Fibroblast of skin of left quadriceps (primary cell): ENCODE results near the gene PRSS2.

ENCODE experiments used
- DNase-seq, 2 experiments: peaks; one replicate each; pipeline ENCODE4 v3.0.0-alpha.2; 2013; ENCODE audit warnings: low read depth in 2 of 2

PRSS2 gene

DNA sequence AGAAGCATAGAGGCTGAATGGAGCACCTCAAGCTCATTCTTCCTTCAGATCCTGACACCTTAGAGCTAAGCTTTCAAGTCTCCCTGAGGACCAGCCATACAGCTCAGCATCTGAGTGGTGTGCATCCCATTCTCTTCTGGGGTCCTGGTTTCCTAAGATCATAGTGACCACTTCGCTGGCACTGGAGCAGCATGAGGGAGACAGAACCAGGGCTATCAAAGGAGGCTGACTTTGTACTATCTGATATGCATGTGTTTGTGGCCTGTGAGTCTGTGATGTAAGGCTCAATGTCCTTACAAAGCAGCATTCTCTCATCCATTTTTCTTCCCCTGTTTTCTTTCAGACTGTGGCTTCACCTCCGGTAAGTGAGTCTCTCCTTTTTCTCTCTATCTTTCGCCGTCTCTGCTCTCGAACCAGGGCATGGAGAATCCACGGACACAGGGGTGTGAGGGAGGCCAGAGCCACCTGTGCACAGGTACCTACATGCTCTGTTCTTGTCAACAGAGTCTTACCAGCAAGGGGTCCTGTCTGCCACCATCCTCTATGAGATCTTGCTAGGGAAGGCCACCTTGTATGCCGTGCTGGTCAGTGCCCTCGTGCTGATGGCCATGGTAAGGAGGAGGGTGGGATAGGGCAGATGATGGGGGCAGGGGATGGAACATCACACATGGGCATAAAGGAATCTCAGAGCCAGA lies 31.0 kb downstream of the PRSS2 start:
- no peak for DNase-seq

DNA sequence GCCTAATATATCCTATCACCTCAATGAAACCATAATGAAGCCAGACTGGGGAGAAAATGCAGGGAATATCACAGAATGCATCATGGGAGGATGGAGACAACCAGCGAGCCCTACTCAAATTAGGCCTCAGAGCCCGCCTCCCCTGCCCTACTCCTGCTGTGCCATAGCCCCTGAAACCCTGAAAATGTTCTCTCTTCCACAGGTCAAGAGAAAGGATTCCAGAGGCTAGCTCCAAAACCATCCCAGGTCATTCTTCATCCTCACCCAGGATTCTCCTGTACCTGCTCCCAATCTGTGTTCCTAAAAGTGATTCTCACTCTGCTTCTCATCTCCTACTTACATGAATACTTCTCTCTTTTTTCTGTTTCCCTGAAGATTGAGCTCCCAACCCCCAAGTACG lies 31.5 kb downstream of the PRSS2 start:
- DNase-seq = no peak

DNA sequence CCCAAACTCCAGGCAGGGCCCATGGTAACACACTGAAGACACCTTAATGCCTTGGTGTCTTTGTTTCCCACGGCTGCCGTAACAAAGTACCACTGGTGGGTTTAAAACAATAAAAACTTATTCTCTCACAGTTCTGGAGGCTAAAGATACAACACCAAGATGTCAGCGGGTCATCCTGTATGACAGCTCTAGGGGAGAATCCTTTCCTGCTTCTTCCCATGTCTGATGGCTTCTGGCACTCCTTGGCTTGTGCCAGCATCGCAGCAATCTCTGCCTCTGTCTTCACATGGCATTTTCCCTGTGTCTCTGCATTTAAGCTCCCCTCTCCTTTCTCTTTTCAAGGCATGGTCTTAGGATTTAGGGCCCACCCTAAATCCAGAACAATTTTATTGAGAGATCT lies 33.1 kb downstream of the PRSS2 start:
- DNase-seq = no peak

DNA sequence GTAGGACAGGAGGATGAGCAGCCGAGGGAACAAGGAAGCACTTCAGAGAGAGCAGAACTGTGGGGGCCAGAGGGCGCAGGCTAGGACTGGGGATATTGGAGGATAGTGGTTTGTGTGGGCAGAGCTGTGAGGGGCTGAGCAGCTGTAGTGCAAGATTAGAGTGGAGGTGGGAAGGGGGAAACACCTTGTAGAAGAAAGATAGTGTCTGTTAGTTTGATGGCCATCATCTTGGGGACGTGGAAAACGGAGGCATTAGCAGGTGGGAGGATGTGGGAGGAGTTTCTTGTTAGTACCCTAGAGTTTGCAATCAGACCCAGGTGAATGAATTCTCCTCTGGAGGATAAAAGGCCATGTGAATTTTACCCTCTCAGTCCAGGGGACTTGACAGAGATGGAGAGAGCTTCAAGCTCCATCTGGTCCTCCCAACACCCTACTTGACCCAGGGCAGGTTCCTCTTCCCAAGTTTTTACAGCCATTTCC lies 34.0 kb downstream of the PRSS2 start:
- no peak for DNase-seq

DNA sequence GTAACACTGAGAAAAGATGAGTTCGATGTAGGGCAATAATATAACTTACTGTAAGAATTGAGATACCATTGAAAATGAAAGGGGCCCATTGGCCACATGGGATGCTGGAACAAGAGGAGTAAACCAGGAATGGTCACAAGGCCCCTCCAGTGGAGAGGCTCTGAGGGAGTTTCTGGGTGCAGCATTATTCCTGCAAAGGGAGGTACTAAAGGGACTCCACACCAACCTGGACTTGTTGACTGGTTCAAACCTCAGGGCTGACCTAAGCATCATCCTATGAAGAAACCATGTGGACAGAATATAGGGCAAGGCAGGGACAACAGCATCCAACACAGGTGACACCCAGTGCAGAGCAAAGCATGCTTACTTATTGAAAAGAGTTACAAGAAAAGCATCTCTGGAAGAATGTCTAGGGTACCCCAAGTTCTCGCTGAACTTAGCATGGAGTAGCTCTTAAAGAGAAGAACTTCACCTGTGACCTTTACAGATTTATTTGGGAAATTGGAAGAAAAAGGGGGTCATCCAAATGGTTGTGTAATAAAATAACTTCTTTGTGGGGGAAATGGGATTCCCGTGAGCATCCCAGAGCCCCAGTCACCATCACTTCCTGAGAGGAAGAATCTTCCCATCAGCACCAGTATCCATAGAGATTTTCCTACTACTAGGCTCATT lies 34.7 kb downstream of the PRSS2 start:
- DNase-seq = no peak

DNA sequence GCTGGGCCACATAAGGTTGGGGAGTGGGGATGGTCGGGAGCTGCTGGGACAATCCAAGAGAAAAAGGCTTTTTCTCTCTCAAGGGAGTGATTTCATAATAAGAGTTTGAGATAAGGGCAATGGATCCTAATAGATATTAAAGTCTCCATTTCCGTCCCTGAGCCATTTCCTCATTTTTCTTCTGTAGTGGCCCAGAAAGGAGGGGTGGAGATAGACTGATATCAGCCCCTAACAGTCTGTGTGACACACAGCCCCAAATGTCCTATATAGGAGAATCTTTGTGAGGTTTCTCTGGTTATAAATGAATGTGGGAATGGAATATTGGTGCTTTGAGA lies 35.2 kb downstream of the PRSS2 start:
- no peak for DNase-seq

DNA sequence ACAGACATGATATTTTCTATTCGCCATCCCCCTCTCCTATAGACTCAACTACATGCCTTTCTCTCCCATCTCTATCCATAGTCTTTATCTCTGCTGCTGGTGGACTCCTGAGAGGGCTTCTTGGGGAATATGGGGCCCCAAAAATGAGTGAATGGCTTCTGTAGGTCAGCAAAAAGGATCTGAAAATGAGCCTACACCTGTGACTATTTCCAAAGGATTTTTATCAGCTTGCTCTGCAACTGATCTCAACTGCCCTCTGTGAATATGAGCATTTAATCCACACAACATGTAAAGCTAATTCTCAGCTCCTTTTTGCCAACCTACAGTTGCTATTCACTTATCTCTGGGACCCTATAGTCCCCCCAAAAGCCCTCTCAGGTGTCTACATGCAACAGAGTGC lies 36.2 kb downstream of the PRSS2 start:
- no peak for DNase-seq

DNA sequence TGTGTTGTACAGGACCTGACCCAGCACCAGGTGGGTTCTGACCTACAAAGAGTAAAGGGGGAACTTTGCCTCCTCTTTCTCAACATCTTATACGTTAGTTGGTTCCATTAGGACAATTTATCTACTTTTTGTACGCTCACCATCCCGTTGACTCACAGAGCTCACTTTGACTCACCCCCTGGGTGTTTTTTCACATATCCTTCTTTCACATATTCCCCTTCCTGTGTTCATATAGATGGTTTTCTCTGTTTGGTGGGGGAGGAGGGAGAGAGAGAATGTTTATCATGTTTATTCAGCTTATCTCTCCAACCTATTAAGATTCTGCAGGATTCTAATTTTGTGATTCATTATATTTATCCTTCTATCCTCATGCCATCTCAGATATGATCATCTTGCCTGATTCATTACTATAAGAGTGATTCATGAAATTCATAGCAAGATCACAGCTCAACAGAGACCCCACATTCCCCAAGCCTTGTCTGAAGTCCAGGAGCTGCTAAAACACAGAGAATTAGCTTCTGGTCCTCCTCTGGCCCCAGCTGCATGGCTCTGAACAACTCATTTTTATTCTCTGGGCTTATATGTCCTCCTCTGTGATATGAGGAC lies 37.2 kb downstream of the PRSS2 start:
- DNase-seq = no peak

DNA sequence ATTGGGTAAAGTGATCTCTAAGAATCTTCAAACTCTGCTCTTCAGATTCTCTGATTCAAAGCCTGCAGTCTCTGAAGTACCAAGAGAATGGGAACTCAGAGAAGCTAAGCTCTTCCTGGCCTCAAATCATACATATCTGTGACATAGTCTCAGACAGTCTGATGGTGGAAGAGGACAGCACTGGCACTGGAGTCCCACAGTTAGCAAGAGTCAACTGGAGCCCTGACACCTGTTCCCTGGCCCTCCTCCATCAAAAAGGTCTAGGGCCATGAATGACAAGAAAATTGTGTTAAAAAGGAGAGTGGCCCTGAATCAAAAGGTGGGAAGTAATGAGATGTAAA lies 37.7 kb downstream of the PRSS2 start:
- no peak for DNase-seq

DNA sequence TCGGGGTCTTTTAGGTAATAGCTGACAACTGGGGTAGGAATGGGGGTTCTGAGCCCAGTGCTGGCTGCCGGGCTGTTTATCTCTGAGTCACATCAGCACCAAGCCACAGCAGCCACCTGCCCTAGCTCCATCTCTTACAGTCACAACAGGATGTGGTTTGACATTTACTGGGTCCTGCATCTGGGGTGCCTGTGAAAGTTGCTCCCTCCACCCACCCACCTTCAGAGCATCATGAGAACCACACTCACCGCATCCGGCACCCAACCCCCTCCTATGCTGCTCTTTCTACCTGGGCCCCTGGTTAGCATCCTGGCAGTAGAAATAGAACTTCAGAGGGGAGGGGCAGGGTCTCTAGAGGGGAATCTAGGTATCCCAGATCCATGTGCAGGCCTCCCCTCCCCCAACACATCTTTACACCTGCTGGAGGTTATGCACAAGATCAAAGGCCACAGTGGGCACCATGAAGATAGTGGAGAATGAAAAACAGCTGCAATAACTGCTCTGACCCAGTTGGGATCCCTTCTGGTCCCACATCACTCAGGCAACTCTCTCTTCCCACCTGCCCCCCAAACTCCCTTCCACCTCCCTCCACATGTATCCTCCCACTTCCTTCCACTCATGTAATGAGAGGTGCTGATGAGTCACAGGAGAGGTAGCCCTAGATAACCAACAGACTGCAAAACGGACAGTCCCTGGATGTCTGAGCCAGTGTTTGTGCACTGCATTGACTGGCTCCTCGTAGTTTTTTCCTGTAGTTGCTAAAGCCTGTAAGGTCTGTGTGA lies 38.2 kb downstream of the PRSS2 start:
- DNase-seq = no peak

DNA sequence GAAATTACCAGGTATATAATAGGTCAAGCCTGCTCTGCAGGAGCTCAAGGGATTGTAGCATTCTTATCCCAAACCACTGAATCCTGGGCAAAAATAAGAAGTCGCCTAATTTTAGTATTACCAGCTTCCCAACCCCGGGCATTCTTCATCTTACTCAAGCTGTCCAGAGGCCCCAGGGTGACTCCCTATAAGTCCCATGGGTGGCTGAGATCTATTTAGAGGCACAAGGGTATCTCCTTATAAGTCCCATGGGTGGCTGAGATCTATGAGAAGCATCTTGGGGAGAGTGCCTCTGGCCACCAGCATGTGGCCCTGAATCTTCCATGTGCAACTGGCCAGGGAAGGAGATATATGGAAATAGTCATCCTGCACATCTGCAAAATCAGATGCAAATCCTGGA lies 38.9 kb downstream of the PRSS2 start:
- DNase-seq = no peak

DNA sequence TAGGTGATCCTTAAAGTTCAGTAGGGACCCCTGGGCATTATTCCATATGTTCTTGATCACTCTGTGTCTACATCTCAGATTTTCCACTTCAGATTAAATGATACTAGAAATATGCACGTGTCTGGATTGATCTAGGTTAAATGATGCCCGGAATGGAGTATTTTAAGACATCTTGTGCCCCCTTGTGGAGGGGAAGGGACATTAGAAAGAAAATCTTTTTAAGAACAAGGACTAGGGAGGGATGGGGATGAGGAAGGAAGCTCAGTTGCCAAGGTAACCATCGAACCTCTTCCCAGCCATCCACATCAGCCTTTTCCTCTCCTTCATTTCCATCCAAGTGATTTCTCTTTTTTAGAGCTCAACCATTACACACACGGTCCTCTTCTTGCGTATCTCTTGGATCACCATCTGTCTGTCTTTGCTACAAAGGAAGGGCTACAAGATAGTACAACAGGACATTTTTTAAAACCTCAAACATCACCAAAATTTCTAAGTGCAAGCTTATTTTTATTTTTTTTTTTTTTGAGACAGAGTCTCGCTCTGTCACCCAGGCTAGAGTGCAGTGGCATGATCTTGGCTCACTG lies 40.5 kb downstream of the PRSS2 start:
- DNase-seq = peak; percentile 20 to 22

DNA sequence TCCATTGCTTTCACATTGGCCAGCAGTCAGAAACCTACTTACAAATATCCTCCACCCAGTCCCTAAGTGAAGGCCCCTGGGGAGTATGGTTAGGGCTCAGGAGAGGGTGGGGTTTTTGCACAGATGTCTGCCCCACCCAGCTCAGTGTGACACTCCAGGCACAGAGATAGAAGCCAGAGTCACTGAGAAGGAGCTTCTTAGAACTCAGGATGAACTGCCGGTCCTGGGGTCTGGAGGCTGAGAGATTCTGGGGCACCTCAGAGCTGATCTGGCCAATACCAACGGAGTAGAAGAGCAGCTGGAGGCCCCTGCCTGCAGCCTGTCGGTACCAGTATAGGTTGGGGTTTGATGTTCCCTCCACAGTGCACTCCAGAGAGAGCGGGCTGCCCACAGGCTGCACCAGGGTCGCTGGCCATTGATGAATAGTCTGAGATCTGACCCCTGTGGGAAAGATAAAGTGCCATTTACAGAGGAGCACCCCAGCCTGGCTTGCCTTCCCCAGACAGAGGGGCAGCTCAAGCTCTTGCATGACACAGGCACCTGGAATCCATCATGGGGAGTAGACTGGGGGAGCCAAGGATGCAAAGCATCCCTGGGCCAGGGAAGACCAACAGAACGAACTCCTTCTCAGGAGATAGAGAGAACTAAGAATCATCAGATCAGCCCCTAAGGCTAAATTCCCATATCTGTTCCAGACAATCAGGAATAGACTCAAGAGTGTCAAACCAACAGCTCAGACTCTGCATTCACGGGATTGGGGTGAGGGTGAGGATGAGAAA lies 41.9 kb downstream of the PRSS2 start:
- DNase-seq = no peak

DNA sequence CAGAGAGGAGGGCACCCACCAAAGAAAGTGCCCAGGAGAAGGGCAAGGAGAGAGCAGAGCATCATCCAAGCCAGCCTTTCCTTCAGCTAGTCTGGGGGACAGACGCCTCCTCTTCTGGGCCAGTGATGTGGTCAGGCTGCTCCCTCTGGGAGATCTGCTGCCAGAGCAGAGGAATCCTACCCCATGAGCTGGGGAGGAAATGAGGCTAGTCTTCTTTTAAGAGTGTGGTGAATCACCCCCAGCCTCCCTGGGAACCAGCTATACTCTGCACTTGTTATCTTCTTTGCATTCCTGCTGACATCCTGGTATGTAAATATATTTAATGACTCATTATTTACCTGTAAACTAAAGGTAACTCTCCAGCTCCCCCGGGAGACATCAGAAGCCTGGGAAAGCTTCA lies 42.5 kb downstream of the PRSS2 start:
- peak; percentile 14 to 20 for DNase-seq

DNA sequence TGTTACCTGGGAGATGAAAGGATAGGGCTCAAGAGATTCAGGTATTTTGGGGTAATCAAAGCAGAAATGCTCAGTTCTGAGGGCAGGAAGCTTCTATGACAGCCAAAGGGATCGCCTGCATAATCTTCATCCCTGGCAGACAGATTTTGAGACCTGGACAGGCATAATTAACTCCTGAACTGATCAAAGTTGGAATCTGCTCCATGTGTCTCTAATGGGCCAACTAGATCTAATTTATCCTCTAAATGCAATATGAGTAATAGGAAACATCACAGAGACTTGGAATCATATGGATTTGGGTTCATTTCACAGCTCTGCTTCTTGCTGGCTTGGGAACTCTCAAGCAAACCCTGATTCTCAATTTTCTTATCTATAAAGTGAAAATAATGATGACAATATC lies 42.9 kb downstream of the PRSS2 start:
- no peak for DNase-seq

DNA sequence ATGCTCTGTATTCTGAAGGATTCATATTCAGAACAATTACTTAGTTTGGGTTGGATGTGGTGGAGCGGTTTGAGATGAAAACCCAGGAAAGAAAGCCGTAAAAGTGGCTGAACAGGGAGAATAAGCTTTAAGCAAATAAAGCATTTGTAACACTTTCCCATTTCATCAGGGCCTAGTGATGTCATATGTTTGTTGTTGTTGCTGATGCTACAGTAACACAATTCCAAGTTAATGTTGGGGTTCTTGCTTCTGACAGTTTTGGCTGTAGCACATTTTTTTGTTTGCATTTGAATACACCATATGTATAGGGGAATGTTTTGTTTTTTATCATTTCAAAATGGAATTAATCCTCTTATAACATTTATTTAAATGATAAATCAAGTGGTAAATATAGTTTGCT lies 43.7 kb downstream of the PRSS2 start:
- no peak for DNase-seq

DNA sequence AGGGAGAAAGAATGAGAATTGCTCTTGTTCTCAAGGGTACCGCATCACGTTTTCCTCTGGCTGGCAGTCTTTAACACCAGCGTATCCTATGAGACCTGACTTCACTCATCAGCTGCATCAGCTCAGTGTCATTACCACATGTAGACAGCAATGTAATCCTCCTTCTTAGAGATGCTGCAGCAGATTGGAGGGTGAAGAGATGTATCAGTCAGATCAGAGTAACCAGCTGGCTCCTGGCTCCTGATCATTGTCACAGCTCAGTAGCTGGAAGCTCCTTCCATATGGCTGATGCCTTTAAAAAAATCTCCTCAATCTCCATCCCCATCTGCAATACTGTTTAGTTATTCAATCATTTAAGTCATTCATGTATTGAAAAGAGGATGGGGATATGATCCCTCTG lies 44.4 kb downstream of the PRSS2 start:
- DNase-seq = no peak

DNA sequence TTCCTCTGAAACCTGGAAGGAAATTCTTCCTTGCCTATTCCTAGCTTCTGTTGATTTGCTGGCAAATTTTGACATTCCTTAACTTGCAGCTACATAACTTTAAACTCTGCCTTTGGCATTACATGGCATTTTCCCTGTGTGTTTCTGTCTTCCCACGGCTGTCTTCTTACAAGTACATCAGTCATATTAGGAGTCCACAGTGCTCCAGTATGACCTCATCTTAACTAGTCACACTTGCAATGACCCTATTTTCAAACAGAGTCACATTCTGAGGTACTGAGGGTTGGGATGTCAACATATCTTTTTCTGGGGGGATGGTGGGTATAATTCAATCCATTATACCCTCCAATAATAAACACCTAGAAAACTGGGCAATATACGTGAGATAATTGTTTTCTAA lies 46.7 kb downstream of the PRSS2 start:
- no peak for DNase-seq

DNA sequence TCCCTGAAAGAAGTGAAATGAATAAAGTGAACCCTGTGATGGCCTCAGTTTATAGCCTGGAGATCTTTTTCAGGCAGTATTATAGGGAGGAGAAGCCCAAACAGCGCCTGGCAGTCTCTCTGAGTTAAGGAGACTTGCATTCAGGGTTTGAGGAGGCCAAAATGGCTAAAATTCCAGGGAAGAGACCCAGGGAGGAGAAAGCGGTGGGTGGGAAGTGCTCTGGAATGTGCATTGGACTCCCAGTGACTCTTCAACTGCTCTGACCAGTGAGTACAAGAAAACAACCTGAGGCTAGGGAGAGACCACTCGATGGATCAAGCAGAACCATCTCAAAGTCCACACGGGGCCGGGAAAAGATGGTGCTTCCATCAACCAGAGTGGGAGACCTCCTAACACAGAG lies 48.8 kb downstream of the PRSS2 start:
- no peak for DNase-seq

DNA sequence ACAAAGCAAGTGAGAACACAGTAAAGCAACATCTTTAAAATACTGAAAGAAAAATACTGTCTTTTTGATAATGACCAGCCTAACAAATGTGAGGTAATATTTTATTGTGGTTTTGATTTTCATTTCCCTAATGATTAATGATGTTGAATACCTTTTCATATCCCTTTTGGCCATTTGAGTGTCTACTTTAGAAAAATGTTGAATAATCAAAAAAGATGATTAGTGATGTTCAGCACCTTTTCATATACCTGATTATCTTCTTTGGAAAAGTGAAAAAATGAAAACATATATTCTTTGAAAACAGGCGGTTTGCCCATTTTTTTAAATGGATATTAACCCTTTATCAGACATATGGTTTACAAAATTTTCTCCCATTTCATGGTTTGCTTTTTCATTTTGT lies 51.9 kb downstream of the PRSS2 start:
- DNase-seq = no peak
